ENCODE results near the gene PHPT1. TPM values are rescaled to one million over a fixed set of nuclear protein-coding genes. Genes with fewer than 3 reads are reported as not detected.

The PHPT1 gene
- total and polyA plus RNA-seq, 2 experiments from 2014 or later: 86.2 to 437 TPM

GRCh38 chr9:136806067-136806466 is 43.1 kb upstream of the PHPT1 start:
- Histone ChIP-seq H4K20me1 (replicated peaks; ENCODE audit: insufficient read depth) (peaks cover 20% of the 10 kb centered on the region), H3K27me3 (ENCODE audit: insufficient read depth) (no peaks in the 10 kb centered on the region), H3K9me2 (ENCODE audit: insufficient read depth) (no peaks in the 10 kb centered on the region), H3F3A (replicated peaks; ENCODE audit: low read depth) (0 out of 2 replicates have a peak, but pooled peaks cover 6% of the 10 kb centered on the region), H3K4me3 (no peak overlapping the region), H3K79me2 (replicated peaks; ENCODE audit: insufficient read depth) (peaks cover 27% of the 10 kb centered on the region), H3K27ac (ENCODE audit: low read depth) (no peak overlapping the region), H3K36me3 (ENCODE audit: insufficient read depth) (no peaks in the 10 kb centered on the region), H2AFZ (no peak overlapping the region), H3K4me2 (no peak overlapping the region), H3K4me1 (ENCODE audit: insufficient read depth) (peaks cover 11% of the 10 kb centered on the region; the same call in 1 of the 2 replicates)
- TF ChIP-seq CTCF (conservative IDR thresholded peaks at IDR 0.05; ENCODE audit: low read depth in 2 of 2) (no peak), POLR2AphosphoS5 (IDR thresholded peaks at IDR 0.05; ENCODE audit: low read depth) (no peak), JUNB (IDR thresholded peaks at IDR 0.05; ENCODE audit: unreplicated experiment) (no peak), ZNF462 (CRISPR knock-in tag; IDR thresholded peaks at IDR 0.05) (no peak), STAT1 (IDR thresholded peaks at IDR 0.05; ENCODE audit: unreplicated experiment) (no peak), EZH2 (IDR thresholded peaks at IDR 0.05; ENCODE audit: low read depth, unreplicated experiment) (no peak), CREB1 (CRISPR knock-in tag; IDR thresholded peaks at IDR 0.05; ENCODE audit: low read depth) (no peak), NANOG (IDR thresholded peaks at IDR 0.05; ENCODE audit: borderline replicate concordance) (no peak), ZNF114 (CRISPR knock-in tag; IDR thresholded peaks at IDR 0.05) (no peak), ZNF331 (CRISPR knock-in tag; IDR thresholded peaks at IDR 0.05; ENCODE audit: low read depth) (no peak)
- peak overlapping the region; percentile 88 for H3K4me3 Mint-ChIP-seq
- H3K27me3 Mint-ChIP-seq (ENCODE audit: insufficient read depth, low read depth, poor library complexity): peaks cover 31% of the 10 kb centered on the region
- no peaks in the 10 kb centered on the region; the same call in 2 of the 3 replicates for H3K9me3 Mint-ChIP-seq
- peaks cover 23% of the 10 kb centered on the region for H3K4me1 Mint-ChIP-seq
- no peak for DNase-seq (ENCODE audit: low spot score)
- H3K36me3 Mint-ChIP-seq (ENCODE audit: low read depth): peaks cover 24% of the 10 kb centered on the region
- no peak overlapping the region for H3K27ac Mint-ChIP-seq
- no peak for ATAC-seq

Data from GM23338 (cell line).